A204.1 (cell line): ENCODE data around the gene KPNA2.
"Not testable (repeated sequence)": the region's sequence is repeated elsewhere in the genome, so short reads cannot be mapped to it uniquely, and the experiment has no call there.

Experiments used
- FAIRE-seq: peaks from 2 replicates; lab custom pipeline; 2012; peaks lifted over from hg19 to GRCh38; lab: Jason Lieb, UNC

Gene KPNA2

GRCh38 chr17:68020409-68020756 is 15.2 kb upstream of the KPNA2 start:
- FAIRE-seq = no peak

GRCh38 chr17:68020791-68021190 is 14.7 kb upstream of the KPNA2 start:
- not testable (repeated sequence) for FAIRE-seq

- FAIRE-seq = no peak
Measured at GRCh38 chr17:68021963-68022362, 13.6 kb upstream of the KPNA2 start.

- FAIRE-seq = not testable (repeated sequence)
Measured at GRCh38 chr17:68022547-68022946, 13.0 kb upstream of the KPNA2 start.

- no peak for FAIRE-seq
Measured at GRCh38 chr17:68029512-68030215, 5.9 kb upstream of the KPNA2 start.

- no peak for FAIRE-seq
Measured at GRCh38 chr17:68033636-68034451, 1.7 kb upstream of the KPNA2 start.

GRCh38 chr17:68034452-68034776 is 1.1 kb upstream of the KPNA2 start:
- FAIRE-seq = no peak

GRCh38 chr17:68035131-68035522 is 408 bp upstream of the KPNA2 start:
- FAIRE-seq = peak; percentile 96

- FAIRE-seq = no peak
Measured at GRCh38 chr17:68036304-68037147, 991 bp downstream of the KPNA2 start.

- no peak for FAIRE-seq
Measured at GRCh38 chr17:68047153-68047846, 11.8 kb downstream of the KPNA2 start.

- not testable (repeated sequence) for FAIRE-seq
Measured at GRCh38 chr17:68047890-68048542, 12.5 kb downstream of the KPNA2 start.

- no peak for FAIRE-seq
Measured at GRCh38 chr17:68048996-68049395, 13.5 kb downstream of the KPNA2 start.

- FAIRE-seq = not testable (repeated sequence)
Measured at GRCh38 chr17:68049812-68050437, 14.4 kb downstream of the KPNA2 start.

- FAIRE-seq = not testable (repeated sequence)
Measured at GRCh38 chr17:68051321-68052312, 16.1 kb downstream of the KPNA2 start.

- FAIRE-seq = no peak
Measured at GRCh38 chr17:68052810-68053209, 17.3 kb downstream of the KPNA2 start.

GRCh38 chr17:68053231-68054013 is 17.9 kb downstream of the KPNA2 start:
- FAIRE-seq = no peak

GRCh38 chr17:68054296-68054900 is 18.9 kb downstream of the KPNA2 start:
- no peak for FAIRE-seq

GRCh38 chr17:68057531-68057952 is 22.0 kb downstream of the KPNA2 start:
- no peak for FAIRE-seq

GRCh38 chr17:68060336-68060735 is 24.8 kb downstream of the KPNA2 start:
- FAIRE-seq = no peak
